Nephron (organoid): ENCODE results near the gene SEMA3E.
"Not testable (repeated sequence)": the region's sequence is repeated elsewhere in the genome, so short reads cannot be mapped to it uniquely, and the experiment has no call there.

Source experiments
- H3K27ac Mint-ChIP-seq, 3 experiments: 2 replicates each; pipeline ENCODE4 v1.8.0; 2020; ENCODE audit warnings: mixed read lengths in 3 of 3, mild to moderate bottlenecking in 2 of 3, moderate library complexity in 1 of 3
- H3K27me3 Mint-ChIP-seq: 2 replicates; pipeline ENCODE4 v1.8.0; 2021; ENCODE audit warnings: low read depth, mild to moderate bottlenecking, moderate library complexity, mixed read lengths
- H3K36me3 Mint-ChIP-seq: 2 replicates; pipeline ENCODE4 v1.8.0; 2020; ENCODE audit warnings: low read depth, mixed read lengths
- H3K4me1 Mint-ChIP-seq: 2 replicates; pipeline ENCODE4 v1.8.0; 2020; ENCODE audit warnings: mixed read lengths
- H3K4me3 Mint-ChIP-seq, 3 experiments: 2 replicates each; pipeline ENCODE4 v1.8.0; 2020; ENCODE audit warnings: mild to moderate bottlenecking in 3 of 3, mixed read lengths in 3 of 3, moderate library complexity in 2 of 3
- H3K9me3 Mint-ChIP-seq: 2 replicates; pipeline ENCODE4 v1.8.0; 2020; ENCODE audit warnings: mixed read lengths
- CTCF ChIP-seq, 3 experiments: fragments of 200-600 bp; sonication (generic); IDR thresholded peaks; one replicate each; pipeline ENCODE4 v1.5.0; 2021; ENCODE audit warnings: antibody characterized with exemption in 3 of 3; ENCODE audit not compliant: unreplicated experiment in 3 of 3

Gene SEMA3E

GRCh38 chr7:83691095-83691494 is 42.2 kb upstream of the SEMA3E start:
- no peak overlapping the region for H3K27ac Mint-ChIP-seq

GRCh38 chr7:83689855-83690254 is 40.9 kb upstream of the SEMA3E start:
- Mint-ChIP-seq H3K36me3 (no peaks in the 10 kb centered on the region), H3K27ac (no peak overlapping the region), H3K27me3 (no peaks in the 10 kb centered on the region), H3K4me3 (no peak overlapping the region), H3K4me1 (peaks cover 2% of the 10 kb centered on the region), H3K9me3 (no peaks in the 10 kb centered on the region)
- TF ChIP-seq CTCF (IDR thresholded peaks at IDR 0.05; ENCODE audit: unreplicated experiment in 3 of 3): no peak

More at GRCh38 chr7:83691095-83691494, 42.2 kb upstream of the SEMA3E start:
- no peak overlapping the region for H3K4me3 Mint-ChIP-seq
- H3K36me3 Mint-ChIP-seq: no peaks in the 10 kb centered on the region
- no peaks in the 10 kb centered on the region for H3K4me1 Mint-ChIP-seq
- H3K27me3 Mint-ChIP-seq: no peaks in the 10 kb centered on the region
- peaks cover 2% of the 10 kb centered on the region for H3K9me3 Mint-ChIP-seq
- TF ChIP-seq CTCF (IDR thresholded peaks at IDR 0.05; ENCODE audit: unreplicated experiment in 3 of 3): no peak

DNA sequence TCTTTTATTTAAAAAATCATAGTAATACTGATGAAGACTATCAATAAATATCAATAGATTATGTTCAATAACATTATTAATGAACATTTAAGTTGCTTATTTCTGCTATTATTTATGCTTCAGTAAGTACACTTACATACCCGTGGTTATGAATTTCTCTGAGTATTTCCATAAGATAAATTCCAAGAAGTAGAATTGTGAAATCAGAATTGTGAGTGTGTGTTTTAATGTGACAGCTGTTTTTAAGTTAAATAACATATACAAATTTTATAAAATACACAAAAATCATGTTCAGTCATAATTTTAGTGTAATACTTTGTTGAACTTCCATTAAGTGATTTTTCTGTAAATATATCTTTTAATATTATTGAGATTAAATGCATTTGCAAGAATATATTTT is 37.5 kb upstream of the SEMA3E start:
- no peak for TF ChIP-seq CTCF (IDR thresholded peaks at IDR 0.05; ENCODE audit: unreplicated experiment in 3 of 3)
- Mint-ChIP-seq H3K27me3 (no peaks in the 10 kb centered on the region), H3K9me3 (no peaks in the 10 kb centered on the region), H3K27ac (no peak overlapping the region), H3K4me3 (no peak overlapping the region), H3K36me3 (no peaks in the 10 kb centered on the region), H3K4me1 (peaks cover 13% of the 10 kb centered on the region)

DNA sequence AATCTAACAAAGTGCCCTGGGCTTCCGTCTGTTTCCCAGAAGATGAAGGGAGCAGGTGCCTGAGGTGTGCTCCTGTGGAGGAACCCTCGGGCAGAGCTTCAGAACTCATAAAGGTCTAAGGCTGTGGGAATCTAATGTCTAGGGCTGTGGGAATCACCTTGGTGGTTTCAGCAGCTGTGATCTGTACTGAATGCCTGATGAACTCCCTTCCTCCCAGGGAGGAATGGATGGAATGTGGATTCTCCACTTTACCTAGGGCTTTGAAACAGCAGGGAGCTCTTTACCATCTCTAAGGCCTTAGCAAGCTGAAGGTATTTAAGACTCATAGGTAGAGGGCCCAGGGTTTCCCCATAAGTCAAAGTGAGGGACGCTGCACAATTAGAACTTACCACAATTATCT is 36.0 kb upstream of the SEMA3E start:
- Mint-ChIP-seq H3K9me3 (no peaks in the 10 kb centered on the region), H3K4me3 (no peak overlapping the region), H3K27ac (peak overlapping the region in 2 of 3 experiments; percentile 13 to 79), H3K27me3 (no peaks in the 10 kb centered on the region), H3K36me3 (no peaks in the 10 kb centered on the region), H3K4me1 (peaks cover 13% of the 10 kb centered on the region)
- no peak for TF ChIP-seq CTCF (IDR thresholded peaks at IDR 0.05; ENCODE audit: unreplicated experiment in 3 of 3)

GRCh38 chr7:83681200-83681778 is 32.4 kb upstream of the SEMA3E start:
- no peak for TF ChIP-seq CTCF (IDR thresholded peaks at IDR 0.05; ENCODE audit: unreplicated experiment in 3 of 3)
- no peaks in the 10 kb centered on the region for H3K27me3 Mint-ChIP-seq

DNA sequence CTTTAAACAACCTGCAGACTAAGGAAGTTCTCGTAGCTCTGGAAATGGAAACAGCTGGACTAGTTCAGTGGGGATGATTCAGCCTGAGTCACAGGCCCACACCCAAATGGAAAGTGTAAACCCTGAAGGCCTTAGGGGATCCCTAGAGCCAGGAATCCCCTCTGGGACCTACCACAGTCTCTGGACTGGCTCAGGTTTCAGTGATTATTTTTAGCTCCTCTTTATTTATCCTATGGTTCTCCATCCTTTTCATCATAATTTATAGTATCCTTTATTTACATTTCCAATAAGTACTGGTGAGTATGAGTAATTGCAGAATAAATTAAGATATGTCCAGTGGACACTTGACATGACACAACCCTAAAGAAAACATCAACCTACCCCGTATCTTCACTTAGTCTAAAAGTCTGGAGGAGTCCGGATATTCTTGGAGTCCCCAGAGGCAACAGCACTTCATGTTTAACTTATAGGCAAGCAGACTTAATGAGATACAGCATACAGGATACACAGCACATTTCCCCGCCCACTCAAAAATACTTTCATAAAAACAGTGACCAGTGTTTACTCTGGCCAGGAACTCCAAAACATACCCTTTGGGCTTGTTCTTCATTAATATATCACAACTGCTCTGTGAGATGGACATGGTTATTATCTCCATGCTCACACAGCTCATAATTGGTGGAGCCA is 28.4 kb upstream of the SEMA3E start:
- Mint-ChIP-seq H3K4me3 (no peak overlapping the region), H3K36me3 (no peaks in the 10 kb centered on the region), H3K9me3 (no peaks in the 10 kb centered on the region), H3K27me3 (no peaks in the 10 kb centered on the region), H3K4me1 (peaks cover 21% of the 10 kb centered on the region), H3K27ac (peak overlapping the region; percentile 59 to 94 (median 87))
- no peak for TF ChIP-seq CTCF (IDR thresholded peaks at IDR 0.05; ENCODE audit: unreplicated experiment in 3 of 3)

More at GRCh38 chr7:83681200-83681778, 32.4 kb upstream of the SEMA3E start:
- Mint-ChIP-seq H3K27ac (no peak overlapping the region), H3K4me1 (peaks cover 31% of the 10 kb centered on the region), H3K36me3 (no peaks in the 10 kb centered on the region), H3K4me3 (no peak overlapping the region), H3K9me3 (no peaks in the 10 kb centered on the region)

GRCh38 chr7:83673291-83673690 is 24.4 kb upstream of the SEMA3E start:
- H3K9me3 Mint-ChIP-seq: not testable (repeated sequence)

More at GRCh38 chr7:83673291-83673690, 24.4 kb upstream of the SEMA3E start:
- not testable (repeated sequence) for H3K36me3 Mint-ChIP-seq, H3K27me3 Mint-ChIP-seq, H3K27ac Mint-ChIP-seq, H3K4me3 Mint-ChIP-seq
- peaks cover 19% of the 10 kb centered on the region for H3K4me1 Mint-ChIP-seq
